GM19467 (cell line): ENCODE results near the gene MTR.
A peak's percentile ranks its signal among the peaks of the same experiment; 100 is the strongest.

ENCODE experiments used
- ATAC-seq: cut with Tn5 transposase; IDR thresholded peaks from one replicate; pipeline ENCODE4 v1.9.1; 2021; ENCODE audit warnings: mild to moderate bottlenecking, moderate library complexity; ENCODE audit not compliant: unreplicated experiment

Gene MTR

DNA sequence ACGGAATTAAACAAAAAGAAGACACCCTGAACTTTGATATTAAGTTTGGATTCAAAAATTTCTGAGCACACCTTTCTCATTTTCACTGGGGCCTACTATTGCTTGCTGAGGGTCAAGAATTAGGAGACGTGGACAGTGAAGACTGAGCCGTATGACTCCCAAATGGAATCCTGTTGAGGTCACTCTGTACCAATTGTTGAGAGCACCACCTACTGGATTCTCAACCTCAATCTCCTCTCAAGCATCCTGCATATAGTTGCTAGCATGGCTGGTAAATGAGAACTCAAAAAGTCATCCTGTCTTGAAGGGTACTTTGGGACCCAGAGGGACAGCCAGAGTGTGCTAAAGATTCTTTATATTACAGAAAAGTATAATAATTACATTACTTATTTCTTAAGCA, 20.2 kb upstream of the MTR start:
- ATAC-seq, result no peak

DNA sequence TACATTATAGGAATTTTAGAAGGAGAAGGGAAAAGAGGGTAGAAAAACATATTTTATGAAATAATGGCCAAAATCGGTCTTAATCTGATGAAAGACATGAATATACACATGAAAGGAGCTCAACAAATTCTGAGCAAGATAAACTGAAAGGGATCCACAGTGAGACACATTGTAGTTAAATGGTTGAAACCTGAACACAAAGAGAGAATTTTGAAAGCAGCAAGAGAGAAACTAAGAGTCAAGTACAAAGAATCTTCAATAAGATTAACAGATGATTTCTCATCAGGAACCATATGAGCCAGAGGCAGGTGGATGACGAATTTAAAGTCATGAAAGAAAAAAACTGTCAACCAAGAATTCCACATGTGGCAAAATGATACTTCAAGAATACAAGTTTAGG, 15.8 kb upstream of the MTR start:
- no peak for ATAC-seq

DNA sequence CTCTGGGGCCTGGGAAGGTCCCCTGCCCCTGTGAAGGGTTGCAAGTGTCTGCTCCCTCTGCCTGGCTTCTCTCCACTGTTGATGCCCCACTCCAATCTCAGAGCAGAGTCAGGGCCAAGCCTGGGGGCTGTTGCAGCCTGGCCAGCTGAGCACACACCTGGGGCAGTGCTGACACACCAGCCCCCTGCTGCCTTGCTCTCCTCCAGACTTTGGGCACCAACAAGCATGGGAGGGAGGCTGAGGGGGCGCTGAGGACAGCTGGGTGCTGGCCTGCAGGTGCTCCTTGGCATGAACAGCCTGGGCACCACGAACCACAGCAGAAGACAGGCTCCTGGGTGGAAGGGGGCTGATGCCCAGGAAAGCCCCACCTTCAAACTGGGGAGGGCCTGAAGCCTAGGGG, 9.6 kb upstream of the MTR start:
- no peak for ATAC-seq

DNA sequence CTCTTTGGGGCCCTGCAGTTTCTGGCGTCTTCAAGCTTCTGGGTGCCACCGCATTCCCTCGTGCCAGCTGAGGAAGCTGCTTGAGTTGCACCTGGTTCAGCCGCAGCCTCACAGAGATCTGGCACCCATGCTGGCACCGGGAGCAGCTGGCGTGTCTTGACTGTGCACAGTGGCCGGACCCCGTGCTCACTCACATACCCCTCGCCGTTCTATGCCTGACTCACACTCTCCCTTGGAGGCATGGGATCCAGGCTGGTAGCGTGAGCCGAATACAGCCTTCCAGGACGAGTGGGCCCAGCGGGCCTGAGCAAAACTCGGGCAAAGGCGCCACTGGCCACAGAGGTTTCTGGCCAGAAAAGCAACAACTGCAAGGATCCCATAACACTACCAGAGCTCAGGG, 8.6 kb upstream of the MTR start:
- no peak for ATAC-seq

DNA sequence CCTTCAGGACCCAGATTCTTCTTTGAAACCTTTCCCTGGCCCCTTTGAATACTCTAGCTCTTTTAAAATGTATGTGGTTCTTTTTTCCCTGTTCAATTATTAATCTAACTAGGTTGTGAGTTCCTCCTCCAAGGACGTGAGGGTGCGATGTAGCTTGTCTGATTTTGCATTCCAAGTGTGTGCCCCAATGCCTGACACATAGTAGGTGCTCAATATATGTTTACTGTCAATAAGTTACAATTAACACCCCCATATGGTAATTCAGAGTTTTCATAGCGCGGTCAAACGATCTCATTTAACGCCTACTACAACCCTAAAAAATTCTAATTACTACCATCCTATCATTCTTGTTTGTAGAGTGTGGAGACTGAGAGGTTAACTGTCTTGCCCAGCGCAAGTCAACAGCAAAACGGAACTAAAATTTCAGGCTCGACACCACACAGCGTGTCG, 482 bp upstream of the MTR start:
- ATAC-seq, result no peak

DNA sequence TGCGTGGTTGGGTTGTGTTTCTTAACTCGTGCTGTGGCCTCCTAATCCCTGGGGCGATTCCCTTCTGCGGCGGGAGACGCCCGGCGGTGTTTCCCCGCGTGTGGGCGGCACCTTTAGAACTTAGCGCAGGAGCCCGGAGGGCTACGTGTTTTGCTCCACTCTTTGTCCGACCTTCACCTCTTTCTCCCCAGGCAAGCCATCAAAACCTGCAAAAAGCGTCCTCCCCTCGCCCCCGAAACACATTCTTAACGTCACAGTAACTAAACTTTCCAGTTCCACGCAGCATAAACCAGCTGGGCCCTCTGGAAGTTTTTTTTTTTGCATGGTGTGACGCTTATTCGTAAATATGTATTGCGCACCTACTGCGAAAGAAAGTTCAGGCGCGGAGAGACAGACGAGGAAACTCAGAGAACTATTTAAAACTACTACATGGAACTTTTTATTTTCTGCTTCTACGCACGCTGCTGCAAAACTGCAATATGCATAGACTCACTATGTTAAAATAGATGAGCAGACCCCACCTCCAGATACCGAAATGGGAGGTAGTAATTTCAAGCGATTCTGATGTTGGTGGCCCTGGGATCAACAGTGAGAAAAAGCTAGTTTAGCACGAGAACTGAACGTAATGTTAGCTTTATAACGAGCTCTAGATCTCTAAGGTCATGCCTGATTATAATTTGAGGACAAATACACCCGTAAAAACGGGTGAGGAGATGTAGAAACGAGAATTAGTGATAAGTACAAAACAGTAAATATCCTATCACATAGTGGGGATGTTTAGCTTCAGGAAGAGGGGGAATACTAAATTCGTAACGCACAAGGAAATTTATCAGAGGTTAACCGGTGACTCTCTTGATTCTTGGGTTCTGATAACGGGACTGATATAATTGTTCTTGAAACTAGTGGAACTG, 920 bp downstream of the MTR start:
- ATAC-seq, result peak; percentile 26

DNA sequence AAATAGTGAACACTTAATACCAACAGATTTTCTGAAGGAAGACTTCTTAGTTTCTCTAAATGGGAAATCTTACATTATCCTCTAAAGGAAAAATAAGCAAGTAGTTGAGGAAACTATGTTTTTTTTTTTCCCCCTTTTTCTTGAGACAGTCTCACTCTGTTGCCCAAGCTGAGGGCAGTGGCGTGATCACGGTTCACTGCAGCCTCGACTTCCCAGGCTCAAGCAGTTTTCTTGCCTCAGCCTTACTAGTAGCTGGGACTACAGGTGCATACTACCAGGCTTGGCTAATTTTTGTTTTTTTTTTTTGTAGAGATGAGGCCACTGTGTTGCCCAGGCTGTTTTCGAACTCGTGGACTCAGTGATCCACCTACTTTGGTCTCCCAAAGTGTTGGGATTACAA, 3.9 kb downstream of the MTR start:
- no peak for ATAC-seq

DNA sequence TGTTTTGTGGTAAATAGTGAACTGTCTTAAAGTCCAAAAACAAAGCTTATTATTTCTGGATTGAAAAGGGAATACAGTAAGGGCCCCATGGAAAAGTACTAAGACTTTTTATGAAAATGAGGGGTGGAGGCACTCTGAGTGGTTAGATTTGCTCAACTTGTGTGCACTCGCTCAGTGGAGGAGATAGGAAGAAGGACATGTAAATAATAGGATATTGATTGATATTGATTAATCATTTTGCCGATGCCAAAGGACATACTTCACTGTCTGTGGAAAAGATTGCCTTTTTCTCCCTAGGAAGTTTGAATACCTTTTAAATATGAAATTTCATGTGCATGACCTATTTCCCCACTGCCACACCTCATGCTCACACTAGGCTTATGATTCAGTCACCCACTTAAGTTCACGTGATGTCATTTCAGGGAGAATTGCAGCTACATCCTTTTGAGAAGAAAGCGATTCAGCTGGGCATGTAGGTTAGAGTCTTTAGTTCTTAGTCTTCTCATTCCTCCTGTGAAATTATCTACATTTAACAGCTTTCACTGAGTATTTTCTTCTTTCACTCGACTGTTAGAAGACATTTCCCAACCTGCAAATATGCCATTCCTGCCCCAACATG, 5.0 kb downstream of the MTR start:
- no peak for ATAC-seq

DNA sequence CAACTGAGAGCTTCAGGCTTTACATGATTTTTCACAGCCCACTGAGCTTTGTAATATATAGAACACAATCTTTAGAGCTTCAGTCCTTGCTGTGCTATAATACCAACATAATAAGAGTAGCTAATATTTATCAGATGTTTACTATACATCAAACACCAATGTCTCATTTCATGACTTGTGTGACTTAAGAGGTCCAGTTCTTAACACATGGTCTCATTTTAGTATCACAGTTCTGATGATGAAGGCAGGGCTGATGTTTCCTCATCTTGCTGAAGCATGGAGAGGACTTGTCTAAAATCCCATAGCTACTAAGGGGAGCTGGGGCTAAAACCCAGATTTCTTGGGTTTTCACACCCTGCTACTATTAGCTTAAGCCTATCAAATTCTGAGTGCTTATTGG, 5.5 kb downstream of the MTR start:
- ATAC-seq, result no peak

DNA sequence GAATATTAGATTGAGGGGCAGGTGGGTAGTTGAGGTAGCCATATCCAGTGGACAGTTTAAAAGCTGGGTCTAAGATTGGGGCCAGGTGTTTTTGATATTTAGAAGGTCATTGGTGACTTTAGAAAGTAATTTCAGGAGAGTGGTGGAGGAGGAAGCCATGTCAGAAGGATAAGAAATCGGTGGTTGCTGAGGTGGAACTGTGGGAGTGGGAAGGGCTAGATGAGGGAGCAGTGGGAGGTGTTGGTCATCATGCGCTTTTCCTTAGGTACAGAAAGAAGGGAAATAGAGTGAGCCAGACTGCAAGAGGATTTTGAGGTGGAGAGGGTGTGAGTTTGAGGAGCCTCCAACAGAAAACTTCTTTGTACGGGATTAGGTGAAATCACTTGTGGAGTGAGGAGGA, 7.2 kb downstream of the MTR start:
- ATAC-seq, result no peak

DNA sequence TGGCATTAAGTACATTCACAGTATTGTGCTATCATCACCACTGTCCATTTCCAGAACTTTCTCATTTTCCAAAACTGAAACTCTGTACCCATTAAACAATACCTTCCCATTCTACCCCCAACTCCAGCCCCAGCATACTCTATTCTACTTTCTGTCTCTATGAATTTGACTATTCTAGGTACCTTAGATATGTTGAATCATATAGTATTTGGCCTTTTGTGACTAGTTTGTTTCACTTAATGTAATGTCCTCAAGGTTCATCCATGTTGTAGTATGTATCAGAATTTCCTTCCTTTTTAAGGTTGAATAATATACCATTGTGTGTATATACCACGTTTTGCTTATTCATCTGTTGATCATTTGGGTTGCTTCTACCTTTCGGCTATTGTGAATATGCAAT, 11.5 kb downstream of the MTR start:
- no peak for ATAC-seq

DNA sequence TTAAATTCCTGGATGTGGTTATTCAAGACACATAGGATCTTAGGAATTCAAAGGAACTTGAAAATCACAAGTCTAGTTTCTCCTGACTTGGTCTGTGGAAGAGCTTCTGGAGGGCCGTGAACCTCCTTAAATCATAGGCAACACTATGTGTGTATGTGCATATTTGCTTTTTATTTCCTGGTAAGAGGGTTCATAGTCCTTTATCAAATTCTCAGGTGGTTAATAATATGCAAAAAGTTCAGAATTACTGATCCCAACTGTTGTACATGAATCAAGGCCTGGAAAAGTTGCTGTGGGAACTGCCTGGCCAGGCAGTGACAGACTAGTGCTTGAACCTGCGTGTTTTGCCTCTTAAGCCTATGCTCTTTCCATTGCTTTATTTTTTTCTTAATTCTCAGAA, 12.9 kb downstream of the MTR start:
- ATAC-seq, result no peak

DNA sequence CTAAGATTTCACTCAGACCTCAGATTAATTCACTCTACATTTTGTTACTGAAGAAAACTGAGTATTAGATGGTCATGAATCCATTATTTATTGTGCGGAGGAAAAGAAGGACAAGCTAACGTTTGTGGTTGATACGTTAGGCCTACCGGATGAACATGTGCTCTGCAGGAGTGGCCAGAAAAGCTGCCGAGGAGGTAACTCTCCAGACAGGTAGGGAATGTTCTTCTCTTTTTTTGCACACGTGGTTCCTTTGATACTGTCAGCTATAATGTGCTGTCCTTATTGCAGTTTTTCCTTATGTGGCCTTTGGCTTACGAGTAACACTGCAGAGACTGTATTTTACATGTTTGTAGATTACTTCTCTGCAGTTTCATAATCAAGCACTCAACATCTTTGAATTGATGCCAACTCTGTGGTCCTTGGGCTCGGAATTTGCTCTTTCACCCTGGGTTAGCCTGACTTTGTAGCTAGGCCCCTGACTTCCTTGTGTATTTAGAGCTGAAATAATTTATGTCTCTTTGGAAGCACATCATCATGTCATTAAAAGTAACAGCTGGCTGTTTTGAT, 13.6 kb downstream of the MTR start:
- ATAC-seq, result no peak

DNA sequence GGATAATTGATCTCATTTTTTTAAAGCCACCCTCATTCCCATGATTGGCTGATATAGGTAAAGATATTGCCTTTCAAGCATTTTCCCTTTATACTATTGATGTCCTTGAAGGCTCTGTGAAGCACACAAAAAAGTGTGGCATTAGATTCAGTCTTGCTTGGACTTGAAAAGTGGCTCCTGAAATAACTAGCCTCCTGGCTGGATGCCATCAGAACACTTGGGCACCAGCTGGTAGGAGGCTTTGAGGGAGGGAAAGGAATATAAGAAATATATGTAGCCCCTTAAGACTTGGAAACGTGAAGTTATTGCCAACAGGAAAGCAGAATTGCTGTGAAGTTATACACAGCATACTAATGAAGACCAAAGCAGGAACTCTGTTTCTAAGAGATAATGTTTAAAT, 14.1 kb downstream of the MTR start:
- no peak for ATAC-seq

DNA sequence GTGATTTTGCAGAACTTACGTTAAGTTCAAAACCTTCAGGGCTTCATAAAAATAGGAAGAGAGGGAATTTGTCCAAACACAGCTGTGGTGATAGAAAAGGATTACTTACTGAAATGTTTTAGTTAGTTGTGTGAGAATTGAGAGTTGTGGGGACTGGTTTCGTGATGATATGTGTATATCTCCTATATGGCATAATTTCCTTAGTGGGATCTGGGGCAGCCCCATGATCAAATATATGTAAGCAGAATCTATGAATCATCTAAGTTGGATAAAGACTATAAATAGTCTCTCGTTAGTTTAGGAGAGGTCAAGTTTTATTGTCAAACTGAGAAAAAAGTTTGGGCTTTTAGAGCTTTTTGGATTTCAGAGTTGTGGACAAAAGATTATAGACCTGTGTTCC, 14.9 kb downstream of the MTR start:
- ATAC-seq, result no peak

DNA sequence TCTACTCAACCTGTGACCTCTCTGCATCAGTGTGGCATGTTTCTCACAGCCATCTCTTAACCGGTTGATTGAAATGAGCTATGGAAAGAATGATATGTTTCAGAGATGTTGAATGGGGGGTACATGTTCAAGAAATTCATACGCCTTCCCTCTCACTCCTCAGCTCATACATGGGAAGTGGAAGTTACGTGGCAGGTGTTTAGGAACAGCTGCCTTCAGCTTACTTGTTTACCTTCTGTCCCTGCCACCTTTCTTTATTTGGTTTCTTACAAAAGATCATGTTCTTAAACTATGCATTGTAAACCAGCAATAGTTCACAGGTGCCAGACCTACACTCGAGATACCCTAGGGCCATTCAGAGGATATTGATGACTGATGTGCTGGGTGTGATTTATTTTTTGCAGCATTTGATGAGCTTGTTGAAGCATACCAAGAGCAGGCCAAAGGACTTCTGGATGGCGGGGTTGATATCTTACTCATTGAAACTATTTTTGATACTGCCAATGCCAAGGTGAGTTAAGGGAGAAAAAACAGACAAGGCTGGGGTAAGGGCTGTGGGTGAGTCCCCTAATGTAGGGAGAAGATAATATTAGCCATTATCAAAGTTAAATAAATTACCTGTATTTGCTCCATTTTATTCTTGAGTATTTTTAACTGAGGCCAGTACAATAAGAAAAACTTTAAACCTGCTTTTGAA, 17.4 kb downstream of the MTR start:
- ATAC-seq, result no peak

DNA sequence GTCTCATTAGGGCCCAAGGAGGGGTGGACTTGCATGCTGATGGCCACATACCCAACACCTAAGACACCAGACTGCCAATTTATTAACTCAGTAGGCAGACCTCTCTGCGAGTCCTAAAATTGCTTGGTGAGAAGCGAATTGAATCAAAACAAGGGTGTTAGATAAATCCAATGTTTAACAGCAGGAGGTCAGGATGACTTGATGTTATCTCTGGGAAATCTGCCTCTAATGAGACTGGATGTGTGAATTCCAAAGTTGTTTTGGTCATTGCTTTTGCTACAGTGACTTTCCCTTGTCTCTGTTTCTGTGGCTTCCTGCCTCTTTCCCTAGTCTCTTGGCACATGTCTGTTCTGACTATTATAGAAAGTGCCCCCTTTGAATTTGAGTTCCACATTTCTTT, 20.8 kb downstream of the MTR start:
- ATAC-seq, result no peak

DNA sequence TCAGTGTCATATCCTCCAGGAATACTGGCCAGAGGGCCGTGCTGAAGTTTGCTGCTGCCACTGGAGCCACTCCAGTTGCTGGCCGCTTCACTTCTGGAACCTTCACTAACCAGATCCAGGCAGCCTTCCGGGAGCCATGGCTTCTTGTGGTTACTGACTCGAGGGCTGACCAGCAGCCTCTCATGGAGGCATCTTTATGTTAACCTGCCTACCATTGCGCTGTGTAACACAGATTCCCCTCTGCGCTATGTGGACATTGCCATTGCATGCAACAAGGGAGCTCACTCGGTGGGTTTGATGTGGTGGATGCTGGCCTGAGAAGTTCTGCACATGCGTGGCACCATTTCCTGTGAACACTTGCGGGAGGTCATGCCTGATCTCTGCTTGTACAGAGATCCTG, 24.8 kb downstream of the MTR start:
- ATAC-seq, result no peak

DNA sequence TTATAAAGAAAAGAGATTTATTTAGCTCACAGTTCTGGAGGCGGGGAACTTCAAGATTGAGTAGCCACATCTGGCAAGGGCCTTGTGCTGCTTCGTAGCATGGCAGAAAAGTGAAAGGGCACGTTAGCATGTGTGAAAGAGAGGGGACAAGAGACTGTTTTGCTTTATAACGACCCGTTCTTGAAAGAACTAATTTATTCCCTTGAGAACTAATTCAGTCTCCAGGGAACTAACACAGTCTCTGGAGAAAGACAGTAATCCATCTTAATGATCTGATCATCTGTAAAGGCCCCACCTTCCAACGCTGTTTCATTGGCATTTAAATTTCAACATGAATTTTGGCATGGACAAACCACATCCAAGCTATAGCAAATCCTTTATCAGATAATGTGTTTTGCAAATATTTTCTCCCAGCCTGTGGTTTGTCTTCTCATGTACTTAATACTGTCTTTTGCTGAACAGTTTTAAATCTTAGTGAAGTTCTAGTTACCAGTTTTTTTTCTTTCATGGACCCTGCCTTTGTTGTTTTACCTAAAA, 26.1 kb downstream of the MTR start:
- ATAC-seq, result no peak

DNA sequence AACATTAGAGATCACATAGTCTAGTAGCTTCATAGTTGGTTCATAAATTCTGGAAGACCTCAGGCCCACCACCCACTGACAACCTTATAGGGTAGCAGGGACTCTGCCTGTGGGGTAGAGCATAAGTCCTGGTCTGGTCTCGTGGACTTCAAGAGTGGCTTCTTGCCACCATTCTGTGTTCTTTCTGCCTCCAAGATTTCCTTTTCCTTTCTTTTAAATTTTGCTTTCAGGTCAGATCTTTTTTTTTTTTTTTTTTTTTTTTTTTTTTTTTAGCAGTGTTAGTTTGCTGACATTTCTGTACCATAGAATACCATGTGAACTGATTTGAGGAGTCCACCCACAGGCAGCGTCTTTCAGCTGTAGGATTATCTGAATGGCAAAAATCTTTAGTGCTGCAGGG, 28.5 kb downstream of the MTR start:
- ATAC-seq, result no peak

DNA sequence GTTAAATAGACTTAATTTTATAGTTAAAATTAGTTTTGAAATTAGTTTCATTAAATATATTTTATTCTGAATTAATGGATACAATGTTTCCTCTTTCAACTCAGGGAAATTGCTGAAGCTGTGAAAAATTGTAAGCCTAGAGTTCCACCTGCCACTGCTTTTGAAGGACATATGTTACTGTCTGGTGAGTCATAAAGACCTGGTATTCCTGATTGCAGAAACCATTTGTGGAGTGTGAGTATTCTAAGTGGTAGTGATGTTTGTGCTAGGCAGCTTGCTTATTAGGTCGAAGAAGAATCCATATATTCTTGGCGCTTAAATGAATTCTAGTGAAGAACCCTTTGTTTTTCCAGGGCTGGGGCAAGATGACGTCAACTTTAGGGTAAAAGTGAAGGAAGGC, 34.0 kb downstream of the MTR start:
- no peak for ATAC-seq
